HG02678 (cell line): ENCODE data around the gene RARRES2.
"Not testable (repeated sequence)": the region's sequence is repeated elsewhere in the genome, so short reads cannot be mapped to it uniquely, and the experiment has no call there.

Experiments
- ATAC-seq: cut with Tn5 transposase; IDR thresholded peaks from one replicate; pipeline ENCODE4 v1.9.1; 2021; ENCODE audit warnings: mild to moderate bottlenecking, moderate library complexity; ENCODE audit not compliant: unreplicated experiment

The RARRES2 gene

GRCh38 chr7:150341263-150342120 lies at the start of gene RARRES2:
Gene RARRES2, minus strand, starts transcription at chr7:150341629. Its CDS starts 1,020 bp downstream, at chr7:150340609.
- ATAC-seq: no peak

- ATAC-seq: no peak
Observed at GRCh38 chr7:150390205-150390604, 48.8 kb upstream of the RARRES2 start.

GRCh38 chr7:150389532-150389816 lies 48.0 kb upstream of the RARRES2 start:
- ATAC-seq: no peak

- ATAC-seq: no peak
Observed at GRCh38 chr7:150388709-150389531, 47.5 kb upstream of the RARRES2 start.

GRCh38 chr7:150388306-150388705 lies 46.9 kb upstream of the RARRES2 start:
- no peak for ATAC-seq

GRCh38 chr7:150385884-150386283 lies 44.5 kb upstream of the RARRES2 start:
- not testable (repeated sequence) for ATAC-seq

- ATAC-seq: no peak
Observed at GRCh38 chr7:150385302-150385723, 43.9 kb upstream of the RARRES2 start.

GRCh38 chr7:150384406-150385301 lies 43.2 kb upstream of the RARRES2 start:
- no peak for ATAC-seq

GRCh38 chr7:150383710-150384397 lies 42.4 kb upstream of the RARRES2 start:
- ATAC-seq: no peak

- no peak for ATAC-seq
Observed at GRCh38 chr7:150382844-150383225, 41.4 kb upstream of the RARRES2 start.

- ATAC-seq: no peak
Observed at GRCh38 chr7:150382123-150382843, 40.9 kb upstream of the RARRES2 start.

GRCh38 chr7:150381785-150382122 lies 40.3 kb upstream of the RARRES2 start:
- no peak for ATAC-seq

GRCh38 chr7:150381096-150381495 lies 39.7 kb upstream of the RARRES2 start:
- no peak for ATAC-seq

- no peak for ATAC-seq
Observed at GRCh38 chr7:150380463-150380862, 39.0 kb upstream of the RARRES2 start.

- ATAC-seq: no peak
Observed at GRCh38 chr7:150379441-150380379, 38.3 kb upstream of the RARRES2 start.

GRCh38 chr7:150378853-150379440 lies 37.5 kb upstream of the RARRES2 start, which contains the start of gene ZNF775:
Gene ZNF775, plus strand, starts transcription at chr7:150379330. Its CDS starts 9,141 bp downstream, at chr7:150388471.
- ATAC-seq: peak; percentile 69

- ATAC-seq: peak; percentile 11
Observed at GRCh38 chr7:150378115-150378852, 36.9 kb upstream of the RARRES2 start.

GRCh38 chr7:150377635-150378034 lies 36.2 kb upstream of the RARRES2 start:
- ATAC-seq: no peak
